ENCODE results near the gene BLZF1.

BLZF1 gene

GRCh38 chr1:169387399-169387798, 19.4 kb downstream of the BLZF1 start:
- no peak for DNase-seq
- TF ChIP-seq EZH2 (optimal IDR thresholded peaks at IDR 0.05; ENCODE audit: low read depth, low read length) (no peak), CTCF (IDR thresholded peaks at IDR 0.05; ENCODE audit: low read length) (no peak), EZH2phosphoT487 (IDR thresholded peaks at IDR 0.05; ENCODE audit: low read length) (no peak)
- Histone ChIP-seq H2AFZ (ENCODE audit: low read length) (no peak overlapping the region), H3K27ac (ENCODE audit: low read length) (no peak overlapping the region), H3K79me2 (ENCODE audit: low read length) (no peaks in the 10 kb centered on the region), H3K4me1 (ENCODE audit: low read length) (no peaks in the 10 kb centered on the region), H3K9me2 (replicated peaks; ENCODE audit: insufficient read depth, low read length) (no peaks in the 10 kb centered on the region), H3K4me2 (ENCODE audit: low read depth, low read length) (no peak overlapping the region), H3K9me3 (replicated peaks; ENCODE audit: insufficient read depth, low read length) (no peaks in the 10 kb centered on the region), H3K27me3 (replicated peaks; ENCODE audit: insufficient read depth, low read length) (no peaks in the 10 kb centered on the region), H3K9ac (ENCODE audit: low read length) (no peak overlapping the region), H3F3A (ENCODE audit: insufficient read depth, low read length) (no peaks in the 10 kb centered on the region), H3K36me3 (replicated peaks; ENCODE audit: insufficient read depth, low read length) (no peaks in the 10 kb centered on the region), H3K4me3 (ENCODE audit: low read length) (no peak overlapping the region), H4K20me1 (ENCODE audit: insufficient read depth, low read length) (no peaks in the 10 kb centered on the region)

DNA sequence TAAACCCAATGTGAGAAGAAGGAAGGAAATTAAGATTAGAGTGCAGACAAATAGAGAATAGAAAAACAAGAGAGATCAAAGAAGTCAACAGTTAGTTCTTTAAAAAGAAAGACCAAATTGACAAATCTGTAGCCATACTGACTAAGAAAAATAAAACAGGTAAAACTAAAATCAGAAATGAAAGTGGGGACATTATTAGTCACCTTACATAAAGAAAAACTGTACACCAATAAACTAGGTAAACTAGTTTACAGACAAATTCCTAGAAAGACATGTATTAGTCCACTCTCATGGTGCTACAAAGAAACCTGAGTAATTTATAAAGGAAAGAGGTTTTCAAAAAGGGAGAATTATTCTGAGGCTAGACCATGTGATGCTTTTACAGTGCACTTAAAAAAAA, 22.3 kb downstream of the BLZF1 start:
- Histone ChIP-seq H3K9me3 (replicated peaks; ENCODE audit: insufficient read depth, low read length) (no peaks in the 10 kb centered on the region), H3K9ac (ENCODE audit: low read length) (no peak overlapping the region), H3K27ac (ENCODE audit: low read length) (no peak overlapping the region), H3K27me3 (replicated peaks; ENCODE audit: insufficient read depth, low read length) (no peaks in the 10 kb centered on the region), H3K9me2 (replicated peaks; ENCODE audit: insufficient read depth, low read length) (no peaks in the 10 kb centered on the region), H3K4me1 (ENCODE audit: low read length) (no peaks in the 10 kb centered on the region), H4K20me1 (ENCODE audit: insufficient read depth, low read length) (no peaks in the 10 kb centered on the region), H3K36me3 (replicated peaks; ENCODE audit: insufficient read depth, low read length) (no peaks in the 10 kb centered on the region), H3K79me2 (ENCODE audit: low read length) (no peaks in the 10 kb centered on the region), H2AFZ (ENCODE audit: low read length) (no peak overlapping the region), H3F3A (ENCODE audit: insufficient read depth, low read length) (no peaks in the 10 kb centered on the region), H3K4me2 (ENCODE audit: low read depth, low read length) (no peak overlapping the region), H3K4me3 (ENCODE audit: low read length) (no peak overlapping the region)
- TF ChIP-seq EZH2phosphoT487 (IDR thresholded peaks at IDR 0.05; ENCODE audit: low read length) (no peak), CTCF (IDR thresholded peaks at IDR 0.05; ENCODE audit: low read length) (no peak), EZH2 (optimal IDR thresholded peaks at IDR 0.05; ENCODE audit: low read depth, low read length) (no peak)
- no peak for DNase-seq

DNA sequence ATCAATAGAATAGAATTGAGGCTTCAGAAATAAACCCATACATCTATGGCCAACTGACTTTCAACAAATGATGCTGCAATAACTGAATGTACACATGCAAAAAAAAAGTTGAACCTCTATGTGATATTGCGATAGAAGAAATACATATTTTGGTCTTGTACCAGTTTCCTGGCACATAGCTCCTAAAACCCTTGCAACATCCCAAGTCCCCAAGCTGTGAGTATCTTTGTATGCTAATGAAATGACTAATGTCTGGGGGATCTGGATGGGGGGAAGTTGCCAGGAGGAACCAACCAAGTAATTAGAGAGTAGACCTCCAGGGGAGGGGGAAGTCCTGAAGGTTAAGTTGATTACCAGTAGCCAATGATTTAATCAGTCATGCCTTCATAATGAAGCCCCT, 24.4 kb downstream of the BLZF1 start:
- no peak overlapping the region for H3K4me2 ChIP-seq (ENCODE audit: low read depth, low read length)
- DNase-seq: no peak
- TF ChIP-seq CTCF (IDR thresholded peaks at IDR 0.05; ENCODE audit: low read length) (no peak), EZH2 (optimal IDR thresholded peaks at IDR 0.05; ENCODE audit: low read depth, low read length) (no peak), EZH2phosphoT487 (IDR thresholded peaks at IDR 0.05; ENCODE audit: low read length) (no peak)
- no peaks in the 10 kb centered on the region for H3K9me2 ChIP-seq (replicated peaks; ENCODE audit: insufficient read depth, low read length)
- no peak overlapping the region for H2AFZ ChIP-seq (ENCODE audit: low read length)
- no peaks in the 10 kb centered on the region for H3K9me3 ChIP-seq (replicated peaks; ENCODE audit: insufficient read depth, low read length)
- H3K27me3 ChIP-seq (replicated peaks; ENCODE audit: insufficient read depth, low read length): no peaks in the 10 kb centered on the region
- no peaks in the 10 kb centered on the region for H3K79me2 ChIP-seq (ENCODE audit: low read length)
- no peak overlapping the region for H3K27ac ChIP-seq (ENCODE audit: low read length)
- no peaks in the 10 kb centered on the region for H3K36me3 ChIP-seq (replicated peaks; ENCODE audit: insufficient read depth, low read length)
- H4K20me1 ChIP-seq (ENCODE audit: insufficient read depth, low read length): no peaks in the 10 kb centered on the region
- no peaks in the 10 kb centered on the region for H3K4me1 ChIP-seq (ENCODE audit: low read length)
- no peak overlapping the region for H3K9ac ChIP-seq (ENCODE audit: low read length)
- H3K4me3 ChIP-seq (ENCODE audit: low read length): no peak overlapping the region
- no peaks in the 10 kb centered on the region for H3F3A ChIP-seq (ENCODE audit: insufficient read depth, low read length)

Data from MM.1S (cell line).